ENCODE data around the gene ADCY6. TPM values are rescaled to one million over a fixed set of nuclear protein-coding genes. Genes with fewer than 3 reads are reported as not detected.
A peak's percentile ranks its signal among the peaks of the same experiment; 100 is the strongest.

ADCY6 gene
- total and polyA plus RNA-seq, 11 donors = 60.6 to 145 (median 104) TPM

DNA sequence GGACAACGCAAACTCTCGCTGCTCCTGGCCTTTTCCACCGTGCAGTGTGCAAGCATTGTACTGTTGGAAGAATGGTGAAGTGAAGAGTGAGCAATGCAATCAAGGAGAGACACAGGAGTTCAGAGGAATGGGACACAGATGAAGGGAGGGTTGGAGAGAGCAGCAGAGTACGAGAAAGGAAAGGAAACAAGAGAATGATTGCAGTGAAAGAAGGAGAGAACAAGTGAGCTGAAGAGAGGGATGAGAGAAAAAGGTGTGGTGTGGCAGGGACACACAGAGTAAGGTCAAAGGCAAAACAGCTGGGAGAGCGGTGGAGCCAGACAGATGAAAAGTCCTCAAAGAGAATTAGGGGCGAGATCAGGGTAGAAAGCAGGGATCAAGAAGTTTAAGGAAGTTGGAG, 42.4 kb upstream of the ADCY6 start:
- H3K4me1 ChIP-seq = no peaks in the 10 kb centered on the region
- no peak overlapping the region for H3K27ac ChIP-seq
- no peak for TF ChIP-seq POLR2A (IDR thresholded peaks at IDR 0.05)
- TF ChIP-seq, protein P1, sequence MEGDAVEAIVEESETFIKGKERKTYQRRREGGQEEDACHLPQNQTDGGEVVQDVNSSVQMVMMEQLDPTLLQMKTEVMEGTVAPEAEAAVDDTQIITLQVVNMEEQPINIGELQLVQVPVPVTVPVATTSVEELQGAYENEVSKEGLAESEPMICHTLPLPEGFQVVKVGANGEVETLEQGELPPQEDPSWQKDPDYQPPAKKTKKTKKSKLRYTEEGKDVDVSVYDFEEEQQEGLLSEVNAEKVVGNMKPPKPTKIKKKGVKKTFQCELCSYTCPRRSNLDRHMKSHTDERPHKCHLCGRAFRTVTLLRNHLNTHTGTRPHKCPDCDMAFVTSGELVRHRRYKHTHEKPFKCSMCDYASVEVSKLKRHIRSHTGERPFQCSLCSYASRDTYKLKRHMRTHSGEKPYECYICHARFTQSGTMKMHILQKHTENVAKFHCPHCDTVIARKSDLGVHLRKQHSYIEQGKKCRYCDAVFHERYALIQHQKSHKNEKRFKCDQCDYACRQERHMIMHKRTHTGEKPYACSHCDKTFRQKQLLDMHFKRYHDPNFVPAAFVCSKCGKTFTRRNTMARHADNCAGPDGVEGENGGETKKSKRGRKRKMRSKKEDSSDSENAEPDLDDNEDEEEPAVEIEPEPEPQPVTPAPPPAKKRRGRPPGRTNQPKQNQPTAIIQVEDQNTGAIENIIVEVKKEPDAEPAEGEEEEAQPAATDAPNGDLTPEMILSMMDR (IDR thresholded peaks at IDR 0.05) = no peak
- H3K9me3 ChIP-seq = no peaks in the 10 kb centered on the region
- no peak overlapping the region for H3K4me3 ChIP-seq
- ATAC-seq (no peak), DNase-seq (peak in 1 of 5 donors; percentile 14)
- H3K27me3 ChIP-seq = no peaks in the 10 kb centered on the region
- WGBS, 4 donors = 89 to 94% (median 90%) methylated on average over 6 of the region's 6 CpGs
- intact Hi-C loops (cut with DNase I) = no loop called here
- H3K36me3 ChIP-seq = peaks cover 2 to 98% (median 91%) of the 10 kb centered on the region in 9 donors

DNA sequence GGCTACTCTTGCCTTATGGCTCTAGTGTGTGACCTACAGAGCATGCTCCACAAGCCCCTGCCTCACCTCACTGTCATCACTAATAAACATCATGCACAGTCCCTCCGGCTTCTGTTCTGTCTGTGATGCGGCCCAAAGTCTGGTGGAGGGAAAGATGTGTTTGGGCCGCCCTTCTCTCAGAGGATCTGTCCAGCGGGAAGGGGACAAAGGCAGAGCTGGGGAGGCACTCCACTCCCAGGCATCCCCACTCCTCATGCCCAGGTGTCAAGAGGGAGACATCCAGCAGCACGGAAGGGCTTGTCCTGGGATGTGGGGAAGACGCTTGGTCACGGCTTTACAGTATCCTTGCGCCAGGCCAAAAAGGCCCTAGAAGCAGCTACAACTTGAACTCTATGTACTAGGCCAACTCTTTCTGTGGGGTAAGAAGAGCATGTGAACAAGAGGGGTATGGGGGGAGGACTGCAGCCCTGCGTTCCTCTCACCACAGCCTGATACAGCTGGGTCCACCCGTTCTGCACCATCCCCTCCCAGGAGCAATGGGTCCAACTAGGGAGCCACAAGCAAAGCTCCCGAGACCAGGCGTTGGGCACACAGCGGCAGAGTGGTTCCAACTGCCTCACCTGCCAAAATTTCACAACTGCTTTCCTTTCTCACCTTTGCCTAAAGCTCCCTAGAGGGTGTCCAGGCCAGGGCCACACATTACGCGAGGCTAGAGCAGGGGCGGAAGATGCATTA, 40.1 kb upstream of the ADCY6 start:
- H3K4me1 ChIP-seq = no peaks in the 10 kb centered on the region
- no peak overlapping the region for H3K4me3 ChIP-seq
- 90 to 93% (median 92%) methylated on average over 13 to 16 of the region's 16 CpGs for WGBS, 4 donors
- H3K36me3 ChIP-seq = peaks cover 2 to 85% (median 72%) of the 10 kb centered on the region in 9 donors
- no peak for ATAC-seq
- intact Hi-C loops (cut with DNase I) = no loop called here
- no peak for DNase-seq
- H3K9me3 ChIP-seq = no peaks in the 10 kb centered on the region
- no peaks in the 10 kb centered on the region for H3K27me3 ChIP-seq
- TF ChIP-seq POLR2A (IDR thresholded peaks at IDR 0.05) = no peak
- TF ChIP-seq, protein P1 (IDR thresholded peaks at IDR 0.05) = no peak
- H3K27ac ChIP-seq = no peak overlapping the region

DNA sequence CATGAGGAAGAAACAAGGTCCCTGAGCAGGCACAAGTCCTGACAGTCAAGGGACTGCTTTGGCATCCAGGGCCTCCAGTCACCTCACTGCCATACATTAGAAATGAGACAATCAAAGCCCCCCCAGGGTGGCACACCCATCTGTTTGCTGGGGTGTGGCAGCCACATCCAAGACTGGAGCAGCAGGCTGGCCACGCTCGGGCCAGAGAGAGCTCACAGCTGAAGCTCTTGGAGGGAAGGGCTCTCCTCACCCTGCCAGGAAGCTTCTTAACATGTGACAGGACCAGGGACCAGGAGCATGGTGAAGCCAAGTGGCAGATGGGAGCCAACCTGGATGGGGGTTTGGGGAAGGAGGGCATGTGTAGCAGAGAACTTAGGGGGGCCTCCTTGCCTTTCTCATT, 39.4 kb upstream of the ADCY6 start:
- 49 to 76% (median 62%) methylated on average over 2 of the region's 2 CpGs for WGBS, 4 donors
- no peaks in the 10 kb centered on the region for H3K4me1 ChIP-seq
- H3K27ac ChIP-seq = no peak overlapping the region
- no peak for TF ChIP-seq POLR2A (IDR thresholded peaks at IDR 0.05)
- TF ChIP-seq, protein P1 (IDR thresholded peaks at IDR 0.05) = no peak
- H3K36me3 ChIP-seq = peaks cover 2 to 79% (median 65%) of the 10 kb centered on the region in 9 donors
- intact Hi-C loops (cut with DNase I) = no loop called here
- no peaks in the 10 kb centered on the region for H3K9me3 ChIP-seq
- DNase-seq = no peak
- H3K27me3 ChIP-seq = no peaks in the 10 kb centered on the region
- H3K4me3 ChIP-seq = no peak overlapping the region
- no peak for ATAC-seq

DNA sequence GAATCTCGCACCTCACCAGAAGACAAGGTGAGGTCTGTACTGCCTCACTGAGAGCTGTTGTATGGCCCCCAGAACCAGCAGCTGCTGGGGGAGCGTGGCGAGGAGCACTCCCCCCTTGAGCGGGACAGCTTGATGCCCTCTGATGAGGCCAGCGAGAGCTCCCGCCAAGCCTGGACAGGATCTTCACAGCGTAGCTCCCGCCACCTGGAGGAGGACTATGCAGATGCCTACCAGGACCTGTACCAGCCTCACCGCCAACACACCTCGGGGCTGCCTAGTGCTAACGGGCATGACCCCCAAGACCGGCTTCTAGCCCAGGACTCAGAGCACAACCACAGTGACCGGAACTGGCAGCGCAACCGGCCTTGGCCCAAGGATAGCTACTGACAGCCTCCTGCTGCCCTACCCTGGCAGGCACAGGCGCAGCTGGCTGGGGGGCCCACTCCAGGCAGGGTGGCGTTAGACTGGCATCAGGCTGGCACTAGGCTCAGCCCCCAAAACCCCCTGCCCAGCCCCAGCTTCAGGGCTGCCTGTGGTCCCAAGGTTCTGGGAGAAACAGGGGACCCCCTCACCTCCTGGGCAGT, 38.7 kb upstream of the ADCY6 start:
- Histone ChIP-seq H3K27ac (no peak overlapping the region), H3K4me3 (no peak overlapping the region), H3K36me3 (peaks cover 2 to 72% (median 58%) of the 10 kb centered on the region in 9 donors), H3K9me3 (no peaks in the 10 kb centered on the region), H3K27me3 (no peaks in the 10 kb centered on the region), H3K4me1 (no peaks in the 10 kb centered on the region)
- TF ChIP-seq POLR2A (IDR thresholded peaks at IDR 0.05) = no peak
- TF ChIP-seq, protein P1 (IDR thresholded peaks at IDR 0.05) = no peak
- DNase-seq (no peak), ATAC-seq (peak in 1 of 4 donors; percentile 4)
- intact Hi-C loops (cut with DNase I) = no loop called here
- WGBS, 4 donors = 86 to 96% (median 94%) methylated on average over 11 to 17 of the region's 17 CpGs

Measured in heart left ventricle (tissue), 16 donors.